CD4-positive, CD25-positive, alpha-beta regulatory T cell (primary cell): ENCODE measurements around the gene ARID1B. TPM values are rescaled to one million over a fixed set of nuclear protein-coding genes. Genes with fewer than 3 reads are reported as not detected.

ENCODE experiments used
- ATAC-seq, 2 donors: fragments of 150-1000 bp; cut with Tn5 transposase; one replicate each; pipeline ENCODE4 v1.10.0; 2021; ENCODE audit warnings: low read depth in 2 of 2, moderate number of reproducible peaks in 2 of 2, moderate library complexity in 1 of 2
- DNase-seq, 3 donors: peaks; one replicate each; pipeline versions ENCODE4 v3.0.0 to v3.0.0-alpha.2; 2012 to 2022; ENCODE audit warnings: mixed read lengths in 1 of 3
- H3K27ac ChIP-seq: one replicate; pipeline ENCODE4 v1.7.0; 2013; ENCODE audit warnings: mild to moderate bottlenecking, low read length; ENCODE audit not compliant: insufficient read depth, poor library complexity, severe bottlenecking
- H3K27me3 ChIP-seq: one replicate; pipeline ENCODE4 v1.7.0; 2013; ENCODE audit warnings: low read length; ENCODE audit not compliant: control insufficient read depth, insufficient read depth
- H3K36me3 ChIP-seq: one replicate; pipeline ENCODE4 v1.7.0; 2013; ENCODE audit warnings: mild to moderate bottlenecking, low read length, moderate library complexity; ENCODE audit not compliant: control insufficient read depth, insufficient read depth
- H3K4me1 ChIP-seq: 2 replicates; pipeline ENCODE4 v1.7.0; 2013; ENCODE audit warnings: mild to moderate bottlenecking, low read length; ENCODE audit not compliant: insufficient read depth, control insufficient read depth, poor library complexity, severe bottlenecking
- H3K4me3 ChIP-seq: one replicate; pipeline ENCODE4 v1.7.0; 2013; ENCODE audit warnings: low read depth, mild to moderate bottlenecking, low read length, moderate library complexity
- H3K9me3 ChIP-seq, 2 experiments: 1 replicate in 1 of 2; 2 replicates in 1 of 2; pipeline ENCODE4 v1.7.0; 2013; ENCODE audit warnings: low read length in 2 of 2, mild to moderate bottlenecking in 1 of 2, moderate library complexity in 1 of 2; ENCODE audit not compliant: control insufficient read depth in 2 of 2
- H3K27ac Mint-ChIP-seq, 3 donors: one replicate each; pipeline ENCODE4 v1.8.0; 2020 to 2022; ENCODE audit warnings: mild to moderate bottlenecking in 3 of 3, mixed read lengths in 3 of 3, moderate library complexity in 2 of 3
- H3K27me3 Mint-ChIP-seq: one replicate; pipeline ENCODE4 v1.8.0; 2022; ENCODE audit warnings: mild to moderate bottlenecking, mixed read lengths
- H3K36me3 Mint-ChIP-seq: one replicate; pipeline ENCODE4 v1.8.0; 2020; ENCODE audit warnings: mixed read lengths
- H3K4me1 Mint-ChIP-seq, 4 donors: one replicate each; pipeline ENCODE4 v1.8.0; 2020 to 2022; ENCODE audit warnings: mixed read lengths in 4 of 4, mild to moderate bottlenecking in 1 of 4
- H3K4me3 Mint-ChIP-seq, 4 donors: one replicate each; pipeline ENCODE4 v1.8.0; 2020 to 2022; ENCODE audit warnings: mild to moderate bottlenecking in 4 of 4, mixed read lengths in 4 of 4, moderate library complexity in 3 of 4
- H3K9me3 Mint-ChIP-seq, 7 donors: one replicate each; pipeline ENCODE4 v1.8.0; 2020 to 2022; ENCODE audit warnings: mixed read lengths in 7 of 7, mild to moderate bottlenecking in 3 of 7, moderate library complexity in 2 of 7
- polyA plus RNA-seq, 4 donors: library from polyadenylated mRNA; unstranded; fragments of 300-500 nt; fragmentation: Illumina TruSeq; gene quantifications; one replicate each; pipeline ENCODE4 v1.2.3, GENCODE V29; 2021
- total RNA-seq: library from RNA; stranded (reverse); gene quantifications from one replicate; pipeline ENCODE4 v1.2.3, GENCODE V29; 2022

The ARID1B gene
- total and polyA plus RNA-seq, 5 donors from 2014 or later = 9.8 to 186 (median 12.4) TPM

DNA sequence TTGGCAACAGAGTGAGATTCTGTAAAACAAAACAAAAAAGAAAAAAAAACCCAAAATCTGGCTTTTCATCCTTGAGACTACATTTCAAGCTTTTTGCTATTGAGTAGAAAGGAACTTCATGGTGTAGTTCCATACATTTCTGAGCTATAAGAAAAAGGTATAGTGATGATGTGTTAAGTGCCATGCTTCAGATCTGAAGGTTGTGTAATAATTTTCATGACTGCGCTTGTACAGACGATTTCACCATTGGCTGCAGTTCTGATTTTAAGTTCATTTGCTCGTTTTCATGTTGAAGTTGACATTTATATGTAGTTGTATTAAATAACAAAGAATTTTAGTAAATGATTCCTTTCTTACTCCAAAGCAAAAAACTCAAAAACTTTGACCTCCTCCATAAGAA, 247.6 kb downstream of the ARID1B start:
- Histone ChIP-seq H3K9me3 (no peaks in the 10 kb centered on the region), H3K27me3 (no peaks in the 10 kb centered on the region), H3K36me3 (no peaks in the 10 kb centered on the region), H3K27ac (no peak overlapping the region), H3K4me3 (no peak overlapping the region), H3K4me1 (peaks cover 14% of the 10 kb centered on the region)
- Mint-ChIP-seq H3K27ac (peak overlapping the region in 1 of 3 donors; percentile 43), H3K4me3 (no peak overlapping the region), H3K9me3 (no peaks in the 10 kb centered on the region), H3K4me1 (peaks cover 9 to 57% (median 37%) of the 10 kb centered on the region in 4 donors), H3K27me3 (peaks cover 4% of the 10 kb centered on the region), H3K36me3 (no peaks in the 10 kb centered on the region)
- no peak for ATAC-seq
- DNase-seq = no peak

DNA sequence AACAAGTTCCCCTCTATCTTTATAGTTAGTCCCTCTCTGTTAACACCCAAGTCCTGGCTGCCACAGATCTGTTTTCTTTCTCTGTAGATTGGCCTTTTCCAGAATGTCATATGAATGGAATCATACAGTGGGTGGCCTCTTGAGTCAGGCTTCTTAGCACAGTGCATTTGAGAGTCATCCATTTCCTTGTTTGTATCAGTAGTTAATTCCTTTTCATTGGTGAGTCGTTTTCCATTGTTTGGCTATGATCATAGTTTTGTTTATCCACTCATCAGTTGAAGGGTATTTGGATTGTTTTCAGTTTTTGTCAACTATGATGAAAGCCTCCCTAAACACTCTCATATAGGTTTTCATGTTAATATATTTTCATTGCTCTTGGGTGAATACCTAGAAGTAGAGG, 248.3 kb downstream of the ARID1B start:
- DNase-seq (no peak), ATAC-seq (no peak)
- H3K27me3 Mint-ChIP-seq = peaks cover 4% of the 10 kb centered on the region
- no peak overlapping the region for H3K4me3 Mint-ChIP-seq
- Histone ChIP-seq H3K4me1 (peaks cover 7% of the 10 kb centered on the region), H3K9me3 (no peaks in the 10 kb centered on the region), H3K36me3 (no peaks in the 10 kb centered on the region), H3K4me3 (no peak overlapping the region), H3K27ac (no peak overlapping the region), H3K27me3 (no peaks in the 10 kb centered on the region)
- no peaks in the 10 kb centered on the region for H3K9me3 Mint-ChIP-seq
- H3K36me3 Mint-ChIP-seq = no peaks in the 10 kb centered on the region
- no peak overlapping the region for H3K27ac Mint-ChIP-seq
- peaks cover 7 to 58% (median 36%) of the 10 kb centered on the region in 4 donors for H3K4me1 Mint-ChIP-seq

DNA sequence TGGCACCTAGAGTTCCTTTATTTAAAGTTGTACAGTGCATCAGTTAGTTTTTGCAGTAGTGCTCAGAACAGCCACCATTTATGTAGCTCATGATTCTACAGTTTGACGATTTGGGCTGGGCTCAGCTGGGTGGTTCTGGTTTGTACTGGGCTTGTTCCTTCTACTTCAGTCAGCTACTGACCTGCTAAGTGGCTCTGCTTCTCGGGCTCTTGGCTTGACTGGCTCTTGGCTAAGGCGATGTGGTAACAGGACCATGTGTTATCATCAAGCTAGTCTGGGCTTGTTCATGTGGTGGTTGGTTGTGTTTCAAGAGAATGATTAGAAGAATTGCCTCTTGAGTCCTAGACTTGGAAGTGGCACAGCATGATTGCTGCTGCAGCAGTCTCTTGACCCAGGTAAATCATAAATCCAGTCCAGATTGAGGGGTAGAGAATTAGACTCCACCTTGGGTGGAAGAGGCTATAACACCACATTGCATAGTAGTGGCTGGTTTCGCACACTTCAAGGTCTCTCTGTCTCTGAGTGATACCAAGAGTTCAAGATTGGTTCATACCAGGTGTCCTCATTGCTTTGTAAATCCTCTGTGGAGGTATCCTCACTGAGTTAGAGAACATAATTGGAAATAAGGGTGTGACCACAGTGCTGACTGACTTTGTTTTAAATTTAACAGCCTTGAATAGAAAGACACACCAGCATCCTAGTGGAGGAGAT, 253.0 kb downstream of the ARID1B start:
- Mint-ChIP-seq H3K4me1 (peaks cover 15 to 56% (median 44%) of the 10 kb centered on the region in 4 donors), H3K4me3 (no peak overlapping the region), H3K27ac (peak overlapping the region in 1 of 3 donors; percentile 57), H3K9me3 (no peaks in the 10 kb centered on the region), H3K27me3 (no peaks in the 10 kb centered on the region), H3K36me3 (no peaks in the 10 kb centered on the region)
- H3K4me3 ChIP-seq = no peak overlapping the region
- H3K27me3 ChIP-seq = no peaks in the 10 kb centered on the region
- H3K9me3 ChIP-seq = no peaks in the 10 kb centered on the region
- ATAC-seq = no peak
- no peak overlapping the region for H3K27ac ChIP-seq
- no peak for DNase-seq
- peaks cover 22% of the 10 kb centered on the region for H3K4me1 ChIP-seq
- no peaks in the 10 kb centered on the region for H3K36me3 ChIP-seq

DNA sequence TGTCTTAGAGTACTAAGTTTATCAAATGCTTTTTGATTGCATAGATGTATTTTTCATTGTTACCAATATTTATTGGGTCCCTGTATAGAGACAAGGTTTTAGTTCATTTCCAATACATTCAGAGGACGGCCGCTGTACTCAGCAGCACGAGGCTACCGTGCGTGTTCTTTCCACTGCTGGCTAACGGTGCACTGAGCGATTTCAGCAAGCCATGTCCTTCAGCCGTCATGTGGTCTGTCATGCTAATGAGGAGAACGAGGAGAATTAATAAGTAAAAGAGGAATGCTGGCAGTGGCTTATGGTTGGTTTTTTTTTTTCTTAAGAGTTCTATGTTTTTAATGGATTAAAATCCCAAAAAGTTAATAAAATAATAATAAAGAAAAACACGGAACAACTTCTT, 253.6 kb downstream of the ARID1B start:
- H3K9me3 Mint-ChIP-seq = no peaks in the 10 kb centered on the region
- DNase-seq (no peak), ATAC-seq (no peak)
- H3K4me3 Mint-ChIP-seq = peak overlapping the region in 1 of 4 donors; percentile 63
- Histone ChIP-seq H3K36me3 (no peaks in the 10 kb centered on the region), H3K27me3 (no peaks in the 10 kb centered on the region), H3K4me1 (peaks cover 22% of the 10 kb centered on the region), H3K4me3 (no peak overlapping the region), H3K9me3 (no peaks in the 10 kb centered on the region), H3K27ac (no peak overlapping the region)
- H3K36me3 Mint-ChIP-seq = no peaks in the 10 kb centered on the region
- H3K27me3 Mint-ChIP-seq = no peaks in the 10 kb centered on the region
- peak overlapping the region in 1 of 3 donors; percentile 78 for H3K27ac Mint-ChIP-seq
- peaks cover 15 to 50% (median 41%) of the 10 kb centered on the region in 4 donors for H3K4me1 Mint-ChIP-seq

DNA sequence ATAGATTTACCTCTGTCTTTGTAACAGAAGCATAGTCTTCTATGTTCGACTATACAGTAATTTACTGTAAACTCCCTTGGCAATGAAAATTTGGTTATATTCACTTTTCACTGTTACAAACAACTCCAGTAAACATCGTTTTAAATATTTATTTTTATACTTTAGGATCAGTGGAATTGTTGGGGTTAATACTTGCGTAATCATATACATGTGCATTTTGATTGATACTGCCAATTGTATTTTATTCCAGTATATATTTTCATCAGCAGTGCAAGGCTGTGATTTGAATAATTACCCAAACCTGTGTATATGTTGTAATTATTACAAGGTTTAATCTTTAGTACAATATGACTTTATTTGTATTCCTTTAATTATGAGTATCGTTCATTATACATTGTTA, 255.7 kb downstream of the ARID1B start:
- H3K27ac ChIP-seq = peak overlapping the region; percentile 69
- no peaks in the 10 kb centered on the region for H3K9me3 Mint-ChIP-seq

DNA sequence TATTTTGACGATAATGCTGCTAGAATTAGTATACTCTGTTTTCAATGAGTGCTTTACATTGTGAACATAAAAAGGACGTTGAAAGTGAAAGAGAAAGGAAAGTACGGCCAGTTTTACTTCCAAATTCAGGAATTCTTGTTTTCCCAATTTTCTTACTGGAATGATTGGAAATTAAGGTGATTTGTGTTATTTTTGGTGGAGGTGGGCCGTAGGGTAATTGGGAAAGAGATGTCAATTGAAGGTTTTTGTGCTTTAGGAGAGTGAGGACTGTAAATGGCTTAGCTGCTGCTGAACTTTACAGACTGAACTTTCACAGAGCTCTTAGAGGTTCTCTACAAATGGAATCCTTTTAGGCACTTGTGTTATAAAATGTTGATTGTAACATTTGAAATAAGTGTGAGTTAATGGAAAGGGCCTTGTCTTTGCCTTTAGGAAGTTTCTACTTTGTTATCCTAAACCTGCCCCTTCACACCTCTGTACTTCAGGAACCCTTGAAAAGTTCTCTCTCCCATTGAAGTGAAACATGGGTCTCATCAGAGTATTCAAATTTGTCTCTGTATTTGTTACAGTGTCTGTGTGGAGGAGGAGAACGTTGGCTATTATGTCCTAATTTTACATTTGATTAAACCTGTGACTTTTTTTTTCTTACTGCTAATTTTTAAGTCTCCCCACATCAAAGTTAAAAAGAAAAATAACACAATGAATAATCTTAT, 256.4 kb downstream of the ARID1B start:
- H3K4me1 ChIP-seq = peaks cover 22% of the 10 kb centered on the region
- ATAC-seq = no peak
- no peaks in the 10 kb centered on the region for H3K36me3 Mint-ChIP-seq

More for the DNA sequence above, 255.7 kb downstream of the ARID1B start:
- Mint-ChIP-seq H3K4me1 (peaks cover 15 to 40% (median 32%) of the 10 kb centered on the region in 4 donors), H3K4me3 (peak overlapping the region; percentile 61 to 98 (median 96)), H3K27ac (peak overlapping the region; percentile 88 to 96 (median 92)), H3K27me3 (no peaks in the 10 kb centered on the region), H3K36me3 (no peaks in the 10 kb centered on the region)
- Histone ChIP-seq H3K4me1 (peaks cover 22% of the 10 kb centered on the region), H3K9me3 (no peaks in the 10 kb centered on the region), H3K27me3 (no peaks in the 10 kb centered on the region), H3K4me3 (peak overlapping the region; percentile 89), H3K36me3 (no peaks in the 10 kb centered on the region)
- DNase-seq = no peak
- no peak for ATAC-seq

DNA sequence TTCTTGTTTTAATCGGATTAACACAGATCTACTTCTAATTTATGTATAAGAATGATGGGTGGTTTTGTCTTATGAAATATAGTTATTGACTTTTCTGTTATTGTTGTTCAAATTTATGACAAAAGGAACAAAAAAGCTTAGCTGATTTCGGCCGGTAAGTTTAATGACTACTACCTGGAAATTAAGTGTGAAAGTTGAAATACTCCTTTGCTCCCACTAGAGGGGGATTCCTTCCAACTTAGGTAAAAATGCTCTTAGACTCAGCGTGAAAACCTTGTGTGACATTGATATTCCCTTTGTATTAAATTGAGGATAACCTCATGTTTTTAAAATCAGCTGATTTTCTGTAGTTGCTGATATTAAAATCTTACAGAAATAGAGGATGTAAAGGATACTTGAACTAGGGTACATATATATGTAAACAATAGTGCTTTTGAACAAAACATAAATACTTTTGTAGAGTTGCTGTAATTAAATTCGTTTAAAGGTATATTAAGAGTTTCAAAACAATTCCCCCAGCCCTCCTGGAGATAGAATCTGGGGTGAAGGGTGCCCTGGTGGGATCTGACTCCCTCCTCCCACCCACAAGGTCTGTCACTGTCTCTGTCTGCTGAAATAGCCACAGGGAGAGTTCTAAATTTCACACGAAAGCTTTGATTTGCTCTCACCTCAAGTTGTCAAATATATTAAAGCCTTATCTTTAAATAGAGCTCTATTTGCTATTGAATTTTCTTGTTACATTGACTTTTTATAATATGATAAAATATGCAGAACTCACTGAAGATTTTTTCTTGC, 257.5 kb downstream of the ARID1B start:
- peak; percentile 61 to 62 for ATAC-seq
- DNase-seq = peak in 2 of 3 donors; percentile 48 to 68
- Histone ChIP-seq H3K36me3 (no peaks in the 10 kb centered on the region), H3K9me3 (no peaks in the 10 kb centered on the region), H3K4me1 (peaks cover 22% of the 10 kb centered on the region), H3K27me3 (no peaks in the 10 kb centered on the region), H3K4me3 (peak overlapping the region; percentile 89), H3K27ac (peak overlapping the region; percentile 69)
- H3K4me3 Mint-ChIP-seq = peak overlapping the region; percentile 57 to 98 (median 96)
- no peaks in the 10 kb centered on the region for H3K36me3 Mint-ChIP-seq
- peaks cover 15 to 35% (median 28%) of the 10 kb centered on the region in 4 donors for H3K4me1 Mint-ChIP-seq
- peak overlapping the region in 2 of 3 donors; percentile 88 for H3K27ac Mint-ChIP-seq
- no peaks in the 10 kb centered on the region for H3K27me3 Mint-ChIP-seq
- H3K9me3 Mint-ChIP-seq = no peaks in the 10 kb centered on the region

More for the DNA sequence above, 256.4 kb downstream of the ARID1B start:
- H3K4me1 Mint-ChIP-seq = peaks cover 15 to 38% (median 32%) of the 10 kb centered on the region in 4 donors
- peak overlapping the region; percentile 61 to 98 (median 96) for H3K4me3 Mint-ChIP-seq
- no peaks in the 10 kb centered on the region for H3K27me3 Mint-ChIP-seq
- no peaks in the 10 kb centered on the region for H3K27me3 ChIP-seq
- H3K27ac ChIP-seq = peak overlapping the region; percentile 69
- H3K27ac Mint-ChIP-seq = peak overlapping the region; percentile 88 to 96 (median 92)
- no peaks in the 10 kb centered on the region for H3K9me3 Mint-ChIP-seq
- peak in 1 of 3 donors; percentile 30 for DNase-seq
- no peaks in the 10 kb centered on the region for H3K9me3 ChIP-seq
- H3K4me3 ChIP-seq = peak overlapping the region; percentile 89
- H3K36me3 ChIP-seq = no peaks in the 10 kb centered on the region
